ENCODE measurements around the gene UMOD.

The UMOD gene

GRCh38 chr16:20369452-20370054 lies 17.0 kb upstream of the UMOD start:
- TF ChIP-seq EZH2phosphoT487 (IDR thresholded peaks at IDR 0.05; ENCODE audit: borderline replicate concordance, low read length) = no peak
- TF ChIP-seq CTCF (IDR thresholded peaks at IDR 0.05; ENCODE audit: low read depth, low read length, poor library complexity, severe bottlenecking) = no peak
- no peak overlapping the region for H3K27ac ChIP-seq (ENCODE audit: low read depth, low read length)
- no peaks in the 10 kb centered on the region for H3K36me3 ChIP-seq (ENCODE audit: control insufficient read depth, low read length)
- no peaks in the 10 kb centered on the region for H4K20me1 ChIP-seq (ENCODE audit: control insufficient read depth, insufficient read depth, low read depth, low read length)
- H3F3A ChIP-seq (ENCODE audit: control insufficient read depth, insufficient read depth) = no peaks in the 10 kb centered on the region
- H3K9me2 ChIP-seq (replicated peaks; ENCODE audit: control insufficient read depth, low read length) = no peaks in the 10 kb centered on the region
- no peaks in the 10 kb centered on the region for H3K79me2 ChIP-seq (ENCODE audit: control insufficient read depth, low read length)
- no peaks in the 10 kb centered on the region for H3K9me3 ChIP-seq (ENCODE audit: control insufficient read depth, insufficient read depth, low read length)
- H3K27me3 ChIP-seq (ENCODE audit: control insufficient read depth, low read length) = no peaks in the 10 kb centered on the region
- no peak overlapping the region for H3K4me3 ChIP-seq (ENCODE audit: low read length)
- no peak overlapping the region for H3K4me2 ChIP-seq (ENCODE audit: low read length)
- H3K4me1 ChIP-seq (ENCODE audit: control insufficient read depth, low read length) = no peaks in the 10 kb centered on the region

- no peaks in the 10 kb centered on the region for H3K9me2 ChIP-seq (replicated peaks; ENCODE audit: control insufficient read depth, low read length)
- H3K27ac ChIP-seq (ENCODE audit: low read depth, low read length) = no peak overlapping the region
- H4K20me1 ChIP-seq (ENCODE audit: control insufficient read depth, insufficient read depth, low read depth, low read length) = no peaks in the 10 kb centered on the region
- H3K9me3 ChIP-seq (ENCODE audit: control insufficient read depth, insufficient read depth, low read length) = no peaks in the 10 kb centered on the region
- TF ChIP-seq CTCF (IDR thresholded peaks at IDR 0.05; ENCODE audit: low read depth, low read length, poor library complexity, severe bottlenecking) (no peak), EZH2phosphoT487 (IDR thresholded peaks at IDR 0.05; ENCODE audit: borderline replicate concordance, low read length) (no peak)
- H3K4me2 ChIP-seq (ENCODE audit: low read length) = no peak overlapping the region
- no peaks in the 10 kb centered on the region for H3F3A ChIP-seq (ENCODE audit: control insufficient read depth, insufficient read depth)
- no peaks in the 10 kb centered on the region for H3K79me2 ChIP-seq (ENCODE audit: control insufficient read depth, low read length)
- no peaks in the 10 kb centered on the region for H3K27me3 ChIP-seq (ENCODE audit: control insufficient read depth, low read length)
- H3K4me1 ChIP-seq (ENCODE audit: control insufficient read depth, low read length) = no peaks in the 10 kb centered on the region
- no peaks in the 10 kb centered on the region for H3K36me3 ChIP-seq (ENCODE audit: control insufficient read depth, low read length)
- H3K4me3 ChIP-seq (ENCODE audit: low read length) = no peak overlapping the region
Measured at GRCh38 chr16:20364051-20364450, 11.5 kb upstream of the UMOD start.

- Histone ChIP-seq H3K4me3 (ENCODE audit: low read length) (no peak overlapping the region), H3K4me2 (ENCODE audit: low read length) (no peak overlapping the region), H3F3A (ENCODE audit: control insufficient read depth, insufficient read depth) (no peaks in the 10 kb centered on the region), H3K9me3 (ENCODE audit: control insufficient read depth, insufficient read depth, low read length) (no peaks in the 10 kb centered on the region), H4K20me1 (ENCODE audit: control insufficient read depth, insufficient read depth, low read depth, low read length) (no peaks in the 10 kb centered on the region), H3K79me2 (ENCODE audit: control insufficient read depth, low read length) (no peaks in the 10 kb centered on the region), H3K9me2 (replicated peaks; ENCODE audit: control insufficient read depth, low read length) (no peaks in the 10 kb centered on the region), H3K27ac (ENCODE audit: low read depth, low read length) (no peak overlapping the region), H3K4me1 (ENCODE audit: control insufficient read depth, low read length) (no peaks in the 10 kb centered on the region), H3K27me3 (ENCODE audit: control insufficient read depth, low read length) (no peaks in the 10 kb centered on the region), H3K36me3 (ENCODE audit: control insufficient read depth, low read length) (no peaks in the 10 kb centered on the region)
- TF ChIP-seq EZH2phosphoT487 (IDR thresholded peaks at IDR 0.05; ENCODE audit: borderline replicate concordance, low read length) = no peak
Measured at GRCh38 chr16:20363191-20363590, 10.7 kb upstream of the UMOD start.

- no peaks in the 10 kb centered on the region for H3K9me3 ChIP-seq (ENCODE audit: control insufficient read depth, insufficient read depth, low read length)
- no peak overlapping the region for H3K4me3 ChIP-seq (ENCODE audit: low read length)
- no peaks in the 10 kb centered on the region for H4K20me1 ChIP-seq (ENCODE audit: control insufficient read depth, insufficient read depth, low read depth, low read length)
- no peak overlapping the region for H3K27ac ChIP-seq (ENCODE audit: low read depth, low read length)
- no peaks in the 10 kb centered on the region for H3F3A ChIP-seq (ENCODE audit: control insufficient read depth, insufficient read depth)
- no peaks in the 10 kb centered on the region for H3K36me3 ChIP-seq (ENCODE audit: control insufficient read depth, low read length)
- TF ChIP-seq EZH2phosphoT487 (IDR thresholded peaks at IDR 0.05; ENCODE audit: borderline replicate concordance, low read length) (no peak), CTCF (IDR thresholded peaks at IDR 0.05; ENCODE audit: low read depth, low read length, poor library complexity, severe bottlenecking) (peak; percentile 57)
- no peaks in the 10 kb centered on the region for H3K79me2 ChIP-seq (ENCODE audit: control insufficient read depth, low read length)
- H3K4me1 ChIP-seq (ENCODE audit: control insufficient read depth, low read length) = no peaks in the 10 kb centered on the region
- no peaks in the 10 kb centered on the region for H3K9me2 ChIP-seq (replicated peaks; ENCODE audit: control insufficient read depth, low read length)
- H3K27me3 ChIP-seq (ENCODE audit: control insufficient read depth, low read length) = no peaks in the 10 kb centered on the region
- no peak overlapping the region for H3K4me2 ChIP-seq (ENCODE audit: low read length)
Measured at GRCh38 chr16:20359997-20360396, 7.5 kb upstream of the UMOD start.

Measured in DOHH2 (cell line).